ENCODE measurements around the gene SCAMP1. TPM values are rescaled to one million over a fixed set of nuclear protein-coding genes. Genes with fewer than 3 reads are reported as not detected.
"Not testable (repeated sequence)": the region's sequence is repeated elsewhere in the genome, so short reads cannot be mapped to it uniquely, and the experiment has no call there.

Gene SCAMP1
- total and polyA plus RNA-seq, 2 of the 13 experiments (the other 11 are each of a cell fraction or from before 2014, with no cell fraction given) = 18.2 to 33.7 TPM

DNA sequence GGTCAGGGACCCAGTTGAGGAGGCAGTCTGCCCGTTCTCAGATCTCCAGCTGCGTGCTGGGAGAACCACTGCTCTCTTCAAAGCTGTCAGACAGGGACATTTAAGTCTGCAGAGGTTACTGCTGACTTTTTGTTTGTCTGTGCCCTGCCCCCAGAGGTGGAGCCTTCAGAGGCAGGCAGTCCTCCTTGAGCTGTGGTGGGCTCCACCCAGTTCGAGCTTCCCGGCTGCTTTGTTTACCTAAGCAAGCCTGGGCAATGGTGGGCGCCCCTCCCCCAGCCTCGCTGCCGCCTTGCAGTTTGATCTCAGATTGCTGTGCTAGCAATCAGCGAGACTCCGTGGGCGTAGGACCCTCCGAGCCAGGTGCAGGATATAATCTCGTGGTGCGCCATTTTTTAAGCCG, 97.1 kb downstream of the SCAMP1 start:
- H2AFZ ChIP-seq (ENCODE audit: low read length); H3K9ac ChIP-seq (ENCODE audit: insufficient read depth, low read depth, low read length); H3K79me2 ChIP-seq (ENCODE audit: insufficient read depth, low read length); ATAC-seq; H3K9me3 ChIP-seq (ENCODE audit: low read length); H3K4me2 ChIP-seq (ENCODE audit: low read depth, low read length); H3K4me3 ChIP-seq (replicated peaks in 1 of 3; ENCODE audit: insufficient read depth in 1 of 3, low read depth in 2 of 3, low read length in 3 of 3); H3K27me3 ChIP-seq (ENCODE audit: control insufficient read depth in 1 of 2, insufficient read depth in 2 of 2, low read length in 2 of 2); in situ Hi-C loops (cut with HindIII; ENCODE audit: extremely low pct_ligation_motif_present, low pct_unique_long_range_greater_than_20kb); DNase-seq (ENCODE audit: low spot score); FAIRE-seq; BruUV-seq (replicated peaks); H3K4me1 ChIP-seq (ENCODE audit: insufficient read depth, low read length); H4K20me1 ChIP-seq (ENCODE audit: insufficient read depth, low read length); POLR2A ChIA-PET; intact Hi-C loops (cut with micrococcal nuclease; ENCODE audit: unreplicated experiment); H3K36me3 ChIP-seq (replicated peaks in 1 of 2; ENCODE audit: control insufficient read depth in 1 of 2, insufficient read depth in 2 of 2, low read length in 2 of 2); CTCF ChIA-PET (ENCODE audit: low intra/inter-chr PET ratio, low total read pairs); H3K27ac ChIP-seq (ENCODE audit: extremely low read length, insufficient read depth, low read length): not testable (repeated sequence)
- WGBS (ENCODE audit: low lambda C conversion rate) = 74% methylated on average over 12 of the region's 14 CpGs

DNA sequence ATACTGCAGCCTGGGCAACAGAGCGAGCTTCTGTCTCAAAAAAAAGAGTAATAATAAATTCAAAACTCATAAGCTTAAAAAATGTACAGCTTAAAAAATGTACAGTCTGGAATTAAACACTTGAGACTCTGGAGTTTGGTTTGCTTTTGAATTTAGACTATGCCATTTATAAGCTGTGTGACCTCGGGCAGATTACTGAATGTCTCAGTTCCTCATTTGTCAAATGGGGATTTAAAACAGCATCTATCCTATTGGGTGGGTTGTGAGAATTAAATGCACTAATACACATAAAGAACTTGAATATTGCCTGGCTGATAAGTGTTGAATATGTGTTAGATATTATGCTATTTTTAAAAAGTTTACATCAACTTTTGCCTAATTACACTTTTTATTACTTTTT, 98.4 kb downstream of the SCAMP1 start:
- 98% methylated on average over 2 of the region's 2 CpGs for WGBS (ENCODE audit: low lambda C conversion rate)
- TF ChIP-seq, protein P1, sequence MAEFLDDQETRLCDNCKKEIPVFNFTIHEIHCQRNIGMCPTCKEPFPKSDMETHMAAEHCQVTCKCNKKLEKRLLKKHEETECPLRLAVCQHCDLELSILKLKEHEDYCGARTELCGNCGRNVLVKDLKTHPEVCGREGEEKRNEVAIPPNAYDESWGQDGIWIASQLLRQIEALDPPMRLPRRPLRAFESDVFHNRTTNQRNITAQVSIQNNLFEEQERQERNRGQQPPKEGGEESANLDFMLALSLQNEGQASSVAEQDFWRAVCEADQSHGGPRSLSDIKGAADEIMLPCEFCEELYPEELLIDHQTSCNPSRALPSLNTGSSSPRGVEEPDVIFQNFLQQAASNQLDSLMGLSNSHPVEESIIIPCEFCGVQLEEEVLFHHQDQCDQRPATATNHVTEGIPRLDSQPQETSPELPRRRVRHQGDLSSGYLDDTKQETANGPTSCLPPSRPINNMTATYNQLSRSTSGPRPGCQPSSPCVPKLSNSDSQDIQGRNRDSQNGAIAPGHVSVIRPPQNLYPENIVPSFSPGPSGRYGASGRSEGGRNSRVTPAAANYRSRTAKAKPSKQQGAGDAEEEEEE (CRISPR knock-in tag; IDR thresholded peaks at IDR 0.05; ENCODE audit: borderline replicate concordance) = no peak
- TF ChIP-seq TARDBP (CRISPR knock-in tag; IDR thresholded peaks at IDR 0.05) = no peak
- intact Hi-C loops (cut with micrococcal nuclease; ENCODE audit: unreplicated experiment) = no loop called here
- Histone ChIP-seq H4K20me1 (ENCODE audit: insufficient read depth, low read length) (no peaks in the 10 kb centered on the region), H3K36me3 (replicated peaks in 1 of 2; ENCODE audit: control insufficient read depth in 1 of 2, insufficient read depth in 2 of 2, low read length in 2 of 2) (0 out of 5 replicates have a peak, but pooled peaks cover 0 to 7% of the 10 kb centered on the region in 2 experiments), H3K9ac (ENCODE audit: insufficient read depth, low read depth, low read length) (no peak overlapping the region), H3K4me3 (replicated peaks in 1 of 3; ENCODE audit: insufficient read depth in 1 of 3, low read depth in 2 of 3, low read length in 3 of 3) (no peak overlapping the region), H3K9me3 (ENCODE audit: low read length) (no peaks in the 10 kb centered on the region), H3K79me2 (ENCODE audit: insufficient read depth, low read length) (no peaks in the 10 kb centered on the region), H3K4me1 (ENCODE audit: insufficient read depth, low read length) (peaks cover 10% of the 10 kb centered on the region), H3K27me3 (ENCODE audit: control insufficient read depth in 1 of 2, insufficient read depth in 2 of 2, low read length in 2 of 2) (no peaks in the 10 kb centered on the region), H2AFZ (ENCODE audit: low read length) (no peak overlapping the region), H3K27ac (ENCODE audit: extremely low read length, insufficient read depth, low read length) (no peak overlapping the region), H3K4me2 (ENCODE audit: low read depth, low read length) (no peak overlapping the region)
- BruUV-seq (replicated peaks) = no TSS peak
- ATAC-seq (no peak), FAIRE-seq (no peak), DNase-seq (ENCODE audit: low spot score) (no peak)
- in situ Hi-C loops (cut with HindIII; ENCODE audit: extremely low pct_ligation_motif_present, low pct_unique_long_range_greater_than_20kb) = no loop called here
- ChIA-PET CTCF (ENCODE audit: low intra/inter-chr PET ratio, low total read pairs) (no interaction called here), POLR2A (no interaction called here)

Measured in HepG2 (cell line).